ENCODE results near the gene GPC6.

DNA sequence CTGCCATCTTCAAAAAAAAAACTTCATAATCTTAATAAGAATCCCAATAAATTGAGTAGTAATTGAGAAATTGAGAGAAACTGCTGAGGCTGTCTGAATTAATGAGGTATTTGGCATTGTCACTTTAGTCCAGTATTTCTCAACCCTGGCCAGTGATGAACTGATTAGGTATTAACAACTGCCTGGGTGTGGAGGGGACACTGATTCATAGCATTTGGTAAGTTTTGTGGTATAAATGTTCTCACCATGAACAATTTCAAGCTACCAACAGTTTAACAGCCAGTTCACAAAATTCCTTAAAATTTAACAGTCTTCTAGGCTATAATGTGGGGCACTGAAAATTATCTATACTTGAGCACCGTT lies 18.3 kb downstream of the GPC6 start:
- TF ChIP-seq, protein P1, sequence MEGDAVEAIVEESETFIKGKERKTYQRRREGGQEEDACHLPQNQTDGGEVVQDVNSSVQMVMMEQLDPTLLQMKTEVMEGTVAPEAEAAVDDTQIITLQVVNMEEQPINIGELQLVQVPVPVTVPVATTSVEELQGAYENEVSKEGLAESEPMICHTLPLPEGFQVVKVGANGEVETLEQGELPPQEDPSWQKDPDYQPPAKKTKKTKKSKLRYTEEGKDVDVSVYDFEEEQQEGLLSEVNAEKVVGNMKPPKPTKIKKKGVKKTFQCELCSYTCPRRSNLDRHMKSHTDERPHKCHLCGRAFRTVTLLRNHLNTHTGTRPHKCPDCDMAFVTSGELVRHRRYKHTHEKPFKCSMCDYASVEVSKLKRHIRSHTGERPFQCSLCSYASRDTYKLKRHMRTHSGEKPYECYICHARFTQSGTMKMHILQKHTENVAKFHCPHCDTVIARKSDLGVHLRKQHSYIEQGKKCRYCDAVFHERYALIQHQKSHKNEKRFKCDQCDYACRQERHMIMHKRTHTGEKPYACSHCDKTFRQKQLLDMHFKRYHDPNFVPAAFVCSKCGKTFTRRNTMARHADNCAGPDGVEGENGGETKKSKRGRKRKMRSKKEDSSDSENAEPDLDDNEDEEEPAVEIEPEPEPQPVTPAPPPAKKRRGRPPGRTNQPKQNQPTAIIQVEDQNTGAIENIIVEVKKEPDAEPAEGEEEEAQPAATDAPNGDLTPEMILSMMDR (conservative IDR thresholded peaks at IDR 0.05; ENCODE audit: low read length) = no peak
- TF ChIP-seq EZH2phosphoT487 (IDR thresholded peaks at IDR 0.05; ENCODE audit: borderline replicate concordance, low read depth, low read length) = no peak

Data from OCI-LY7 (cell line).